ENCODE data around the gene APOB.
"Not testable (repeated sequence)": the region's sequence is repeated elsewhere in the genome, so short reads cannot be mapped to it uniquely, and the experiment has no call there.

The APOB gene

GRCh38 chr2:21034156-21034971 is 9.5 kb downstream of the APOB start:
- DNase-seq (ENCODE audit: low spot score): no peak

DNA sequence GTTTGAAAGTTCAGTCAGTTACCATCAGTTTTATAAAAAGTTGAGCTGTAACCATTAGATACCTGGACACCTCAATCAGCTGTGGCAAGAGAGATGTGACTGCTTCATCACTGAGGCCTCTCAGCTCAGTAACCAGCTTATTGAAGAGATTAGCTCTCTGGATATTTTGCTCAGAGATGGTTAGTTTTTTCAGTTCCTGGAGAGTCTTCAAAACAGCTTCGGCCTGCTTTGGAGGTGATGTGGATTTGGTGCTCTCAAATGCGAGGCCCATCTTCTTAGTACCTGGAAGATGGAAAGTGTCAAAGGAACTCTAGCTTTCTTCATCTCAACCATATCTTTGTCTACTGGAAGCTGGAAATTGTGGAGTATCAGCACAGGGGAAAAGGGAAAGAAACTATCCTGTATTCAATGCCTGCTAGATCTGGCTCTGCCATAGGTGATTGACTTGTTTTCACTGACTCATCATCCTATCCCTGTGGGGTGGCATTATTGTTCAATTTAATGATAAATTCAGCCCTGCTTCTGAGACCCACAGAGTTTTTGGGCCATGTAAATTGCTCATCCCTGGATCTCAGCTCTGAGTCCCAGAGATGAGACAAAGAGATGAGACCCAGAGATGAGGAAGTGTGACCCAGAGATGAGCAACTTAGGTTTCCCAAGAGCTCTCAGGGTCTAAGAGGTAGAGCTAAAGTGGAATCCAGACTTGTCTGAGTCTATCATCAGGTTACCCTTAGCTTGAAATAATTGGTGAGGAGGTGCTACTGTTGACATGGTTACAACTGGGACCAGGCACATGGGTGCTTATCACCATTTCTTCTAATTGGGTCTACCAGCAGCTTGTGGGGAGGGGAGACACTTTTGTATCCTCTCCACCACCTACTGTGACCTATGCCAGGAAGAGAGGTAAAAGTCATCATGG is 10.4 kb downstream of the APOB start:
- DNase-seq (ENCODE audit: low spot score): no peak

GRCh38 chr2:21032338-21033236 is 11.3 kb downstream of the APOB start:
- no peak for DNase-seq (ENCODE audit: low spot score)

GRCh38 chr2:21030983-21031968 is 12.6 kb downstream of the APOB start:
- DNase-seq (ENCODE audit: low spot score): no peak

GRCh38 chr2:21029519-21029918 is 14.4 kb downstream of the APOB start:
- no peak for DNase-seq (ENCODE audit: low spot score)

DNA sequence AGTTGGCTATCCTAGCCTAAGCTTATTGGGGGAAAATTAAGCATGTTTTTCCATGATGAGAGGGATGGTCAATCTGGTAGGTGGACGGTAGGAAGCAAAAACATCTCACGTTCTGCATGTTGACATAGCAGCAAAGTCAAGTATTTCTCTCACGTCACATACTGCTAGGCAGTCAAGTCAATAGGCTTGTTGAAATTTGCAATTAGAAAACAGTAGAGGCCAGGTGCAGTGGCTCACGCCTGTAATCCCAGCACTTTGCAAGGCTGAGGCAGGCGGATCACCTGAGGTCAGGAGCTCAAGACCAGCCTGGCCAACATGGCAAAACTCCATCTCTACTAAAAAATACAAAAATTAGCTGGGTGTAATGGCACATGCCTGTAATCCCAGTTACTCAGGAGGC is 14.9 kb downstream of the APOB start:
- not testable (repeated sequence) for DNase-seq (ENCODE audit: low spot score)

GRCh38 chr2:21028021-21028947 is 15.6 kb downstream of the APOB start:
- no peak for DNase-seq (ENCODE audit: low spot score)

GRCh38 chr2:21026479-21027282 is 17.2 kb downstream of the APOB start:
- no peak for DNase-seq (ENCODE audit: low spot score)

DNA sequence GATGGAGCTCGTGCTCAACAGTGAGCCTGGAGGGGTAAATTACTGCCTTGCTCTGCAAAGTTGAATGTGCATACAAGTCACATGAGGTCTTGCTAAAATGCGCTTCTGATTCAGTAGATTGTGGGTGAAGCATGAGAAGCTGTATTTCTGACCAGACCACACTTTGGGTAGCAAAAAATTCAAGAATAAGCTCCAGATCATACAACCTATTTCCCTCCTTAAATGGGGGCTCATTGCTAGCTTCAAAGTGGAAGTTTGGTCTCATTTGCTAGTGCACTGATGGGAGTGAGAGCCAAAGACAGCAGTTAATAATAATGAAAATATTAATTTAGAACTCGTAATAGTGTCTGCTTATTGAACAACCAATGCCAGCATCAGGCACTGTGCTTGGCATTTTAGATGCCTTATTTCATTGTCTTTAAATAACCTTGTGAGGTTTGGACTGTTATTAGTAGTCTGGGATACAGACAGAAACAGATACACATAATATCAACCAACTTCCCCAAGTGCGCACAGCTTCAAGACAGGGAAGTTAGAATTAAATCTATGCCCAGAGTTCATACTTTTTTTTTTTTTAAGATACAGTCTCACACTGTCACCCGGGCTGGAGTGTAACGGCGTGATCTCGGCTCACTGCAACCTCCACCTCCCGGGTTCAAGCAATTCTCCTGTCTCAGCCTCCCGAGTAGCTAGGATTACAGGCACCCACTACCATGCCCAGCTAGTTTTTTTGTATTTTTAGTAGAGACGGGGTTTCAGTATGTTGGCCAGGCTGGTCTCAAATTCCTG is 18.0 kb downstream of the APOB start:
- no peak for DNase-seq (ENCODE audit: low spot score)

GRCh38 chr2:21024722-21025389 is 19.0 kb downstream of the APOB start:
- DNase-seq (ENCODE audit: low spot score): no peak

GRCh38 chr2:21024198-21024597 is 19.7 kb downstream of the APOB start:
- no peak for DNase-seq (ENCODE audit: low spot score)

- DNase-seq (ENCODE audit: low spot score): no peak
These were observed 20.3 kb downstream of the APOB start for GRCh38 chr2:21023419-21024181.

- no peak for DNase-seq (ENCODE audit: low spot score)
These were observed 21.0 kb downstream of the APOB start for GRCh38 chr2:21022792-21023367.

GRCh38 chr2:21021430-21021829 is 22.4 kb downstream of the APOB start:
- no peak for DNase-seq (ENCODE audit: low spot score)

GRCh38 chr2:21020668-21021288 is 23.1 kb downstream of the APOB start:
- DNase-seq (ENCODE audit: low spot score): no peak

Data from cerebellar cortex (tissue), 1 donor.